ENCODE data around the gene GPM6B.

GPM6B gene

DNA sequence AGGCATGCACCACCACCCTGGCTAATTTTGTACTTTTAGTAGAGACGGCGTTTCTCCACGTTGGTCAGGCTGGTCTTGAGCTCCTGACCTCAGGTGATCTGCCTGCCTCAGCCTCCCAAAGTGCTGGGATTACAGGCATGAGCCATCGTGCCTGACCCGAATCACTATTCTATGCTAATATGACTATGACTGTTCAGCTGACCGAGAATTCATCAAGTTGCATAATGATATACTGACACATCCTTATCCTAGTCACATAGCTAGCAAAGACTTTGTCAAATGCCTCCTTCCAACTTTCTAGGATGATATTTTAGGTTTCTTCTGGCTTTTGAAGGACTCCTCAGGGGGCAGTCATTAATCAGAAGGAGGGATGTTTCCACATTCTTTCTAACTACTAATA, 4.8 kb upstream of the GPM6B start:
- no peaks in the 10 kb centered on the region for H4K20me1 ChIP-seq (ENCODE audit: low read depth, low read length)
- no peaks in the 10 kb centered on the region for H3K79me2 ChIP-seq (ENCODE audit: insufficient read depth, low read length)
- H3K9ac ChIP-seq (ENCODE audit: low read length) = no peak overlapping the region
- H3K36me3 ChIP-seq (ENCODE audit: low read length) = no peaks in the 10 kb centered on the region
- no peaks in the 10 kb centered on the region for H3K9me2 ChIP-seq (replicated peaks; ENCODE audit: insufficient read depth, low read length)
- TF ChIP-seq, protein P1, sequence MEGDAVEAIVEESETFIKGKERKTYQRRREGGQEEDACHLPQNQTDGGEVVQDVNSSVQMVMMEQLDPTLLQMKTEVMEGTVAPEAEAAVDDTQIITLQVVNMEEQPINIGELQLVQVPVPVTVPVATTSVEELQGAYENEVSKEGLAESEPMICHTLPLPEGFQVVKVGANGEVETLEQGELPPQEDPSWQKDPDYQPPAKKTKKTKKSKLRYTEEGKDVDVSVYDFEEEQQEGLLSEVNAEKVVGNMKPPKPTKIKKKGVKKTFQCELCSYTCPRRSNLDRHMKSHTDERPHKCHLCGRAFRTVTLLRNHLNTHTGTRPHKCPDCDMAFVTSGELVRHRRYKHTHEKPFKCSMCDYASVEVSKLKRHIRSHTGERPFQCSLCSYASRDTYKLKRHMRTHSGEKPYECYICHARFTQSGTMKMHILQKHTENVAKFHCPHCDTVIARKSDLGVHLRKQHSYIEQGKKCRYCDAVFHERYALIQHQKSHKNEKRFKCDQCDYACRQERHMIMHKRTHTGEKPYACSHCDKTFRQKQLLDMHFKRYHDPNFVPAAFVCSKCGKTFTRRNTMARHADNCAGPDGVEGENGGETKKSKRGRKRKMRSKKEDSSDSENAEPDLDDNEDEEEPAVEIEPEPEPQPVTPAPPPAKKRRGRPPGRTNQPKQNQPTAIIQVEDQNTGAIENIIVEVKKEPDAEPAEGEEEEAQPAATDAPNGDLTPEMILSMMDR (IDR thresholded peaks at IDR 0.05; ENCODE audit: insufficient read depth, low read length, poor library complexity, severe bottlenecking) = no peak
- TF ChIP-seq EZH2phosphoT487 (conservative IDR thresholded peaks at IDR 0.05; ENCODE audit: low read length) = no peak
- H3K4me3 ChIP-seq (ENCODE audit: insufficient read depth, low read length, poor library complexity, severe bottlenecking) = no peak overlapping the region
- H2AFZ ChIP-seq (ENCODE audit: low read depth, low read length, severe bottlenecking) = no peak overlapping the region
- no peak overlapping the region for H3K27ac ChIP-seq (ENCODE audit: low read depth, low read length)
- no peaks in the 10 kb centered on the region for H3K27me3 ChIP-seq (ENCODE audit: low read length)
- H3K4me2 ChIP-seq (ENCODE audit: low read depth, low read length, poor library complexity, severe bottlenecking) = no peak overlapping the region
- no peaks in the 10 kb centered on the region for H3K9me3 ChIP-seq (ENCODE audit: insufficient read depth, low read length)
- no peaks in the 10 kb centered on the region for H3F3A ChIP-seq (ENCODE audit: insufficient read depth)

DNA sequence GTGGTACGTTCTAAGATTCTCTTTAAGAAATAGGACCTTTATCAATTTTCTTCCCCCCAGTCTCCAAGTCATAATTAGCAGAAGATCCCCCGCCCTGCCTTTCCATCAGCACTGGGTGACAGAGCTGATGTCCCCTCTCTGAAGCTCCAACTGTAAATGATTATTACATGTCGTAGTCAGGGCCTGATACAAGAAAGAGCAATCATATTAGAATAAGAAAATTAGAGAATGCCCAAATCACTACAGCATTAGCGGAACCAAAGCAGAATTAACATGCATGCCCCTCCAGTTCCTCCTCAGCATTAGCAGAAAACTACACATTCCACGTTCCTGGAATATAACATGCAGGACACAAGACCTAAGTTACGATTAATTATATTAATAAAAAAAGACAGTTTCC, 717 bp downstream of the GPM6B start:
- Histone ChIP-seq H3K4me2 (ENCODE audit: low read depth, low read length, poor library complexity, severe bottlenecking) (no peak overlapping the region), H3K9ac (ENCODE audit: low read length) (no peak overlapping the region), H2AFZ (ENCODE audit: low read depth, low read length, severe bottlenecking) (no peak overlapping the region), H3K9me3 (ENCODE audit: insufficient read depth, low read length) (no peaks in the 10 kb centered on the region), H3F3A (ENCODE audit: insufficient read depth) (no peaks in the 10 kb centered on the region), H3K9me2 (replicated peaks; ENCODE audit: insufficient read depth, low read length) (no peaks in the 10 kb centered on the region), H3K27me3 (ENCODE audit: low read length) (no peaks in the 10 kb centered on the region), H3K36me3 (ENCODE audit: low read length) (no peaks in the 10 kb centered on the region), H4K20me1 (ENCODE audit: low read depth, low read length) (no peaks in the 10 kb centered on the region), H3K4me3 (ENCODE audit: insufficient read depth, low read length, poor library complexity, severe bottlenecking) (no peak overlapping the region), H3K79me2 (ENCODE audit: insufficient read depth, low read length) (no peaks in the 10 kb centered on the region), H3K27ac (ENCODE audit: low read depth, low read length) (no peak overlapping the region)
- TF ChIP-seq EZH2phosphoT487 (conservative IDR thresholded peaks at IDR 0.05; ENCODE audit: low read length) = no peak
- TF ChIP-seq, protein P1 (IDR thresholded peaks at IDR 0.05; ENCODE audit: insufficient read depth, low read length, poor library complexity, severe bottlenecking) = no peak

DNA sequence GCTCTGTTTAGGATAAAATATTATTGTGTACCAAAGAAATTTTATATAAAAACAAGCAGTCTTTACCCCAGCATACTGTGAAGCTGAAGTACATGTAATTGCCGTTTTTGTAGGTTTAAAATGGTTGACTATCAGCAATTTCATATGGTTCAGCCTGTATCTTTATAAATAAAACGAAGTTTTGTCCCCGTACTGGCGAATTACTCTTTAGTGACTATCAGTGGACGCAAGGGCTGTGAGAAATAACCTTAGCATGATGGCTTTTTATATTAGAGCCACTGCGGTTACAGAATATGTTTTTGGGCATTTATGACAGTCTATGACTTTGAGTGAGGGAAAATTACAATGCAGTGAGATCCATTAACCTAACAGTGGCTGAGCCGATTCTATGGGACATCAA, 1.2 kb downstream of the GPM6B start:
- no peak overlapping the region for H3K27ac ChIP-seq (ENCODE audit: low read depth, low read length)
- no peaks in the 10 kb centered on the region for H4K20me1 ChIP-seq (ENCODE audit: low read depth, low read length)
- no peaks in the 10 kb centered on the region for H3K27me3 ChIP-seq (ENCODE audit: low read length)
- H3K9ac ChIP-seq (ENCODE audit: low read length) = no peak overlapping the region
- H3K79me2 ChIP-seq (ENCODE audit: insufficient read depth, low read length) = no peaks in the 10 kb centered on the region
- no peaks in the 10 kb centered on the region for H3K9me2 ChIP-seq (replicated peaks; ENCODE audit: insufficient read depth, low read length)
- H3K4me2 ChIP-seq (ENCODE audit: low read depth, low read length, poor library complexity, severe bottlenecking) = no peak overlapping the region
- no peaks in the 10 kb centered on the region for H3K36me3 ChIP-seq (ENCODE audit: low read length)
- no peak for TF ChIP-seq EZH2phosphoT487 (conservative IDR thresholded peaks at IDR 0.05; ENCODE audit: low read length)
- TF ChIP-seq, protein P1 (IDR thresholded peaks at IDR 0.05; ENCODE audit: insufficient read depth, low read length, poor library complexity, severe bottlenecking) = no peak
- H3F3A ChIP-seq (ENCODE audit: insufficient read depth) = no peaks in the 10 kb centered on the region
- no peak overlapping the region for H3K4me3 ChIP-seq (ENCODE audit: insufficient read depth, low read length, poor library complexity, severe bottlenecking)
- H2AFZ ChIP-seq (ENCODE audit: low read depth, low read length, severe bottlenecking) = no peak overlapping the region
- no peaks in the 10 kb centered on the region for H3K9me3 ChIP-seq (ENCODE audit: insufficient read depth, low read length)
